Measurements from ENCODE around the gene APBA2.

GRCh38 chr15:29132735-29133181 lies 247.0 kb downstream of the APBA2 start:
- no peak for TF ChIP-seq EZH2phosphoT487 (IDR thresholded peaks at IDR 0.05; ENCODE audit: borderline replicate concordance, low read depth, low read length)
- no peak for TF ChIP-seq CTCF (conservative IDR thresholded peaks at IDR 0.05; ENCODE audit: low read length)

Measured in OCI-LY7 (cell line).